Natural killer cell (primary cell): Measurements from ENCODE around the gene SND1. TPM values are rescaled to one million over a fixed set of nuclear protein-coding genes. Genes with fewer than 3 reads are reported as not detected.

Experiments used
- ATAC-seq, 3 donors: fragments of 150-1000 bp in 2 of 3; fragments of 200-7000 bp in 1 of 3; cut with Tn5 transposase; 1 replicate in 1 of 3; 2 replicates in 2 of 3; pipeline ENCODE4 v1.10.0; 2021; ENCODE audit warnings: mild to moderate bottlenecking in 2 of 3, moderate library complexity in 2 of 3
- DNase-seq, 2 donors: peaks; one replicate each; pipeline versions ENCODE4 v3.0.0 to v3.0.0-alpha.2; 2013 to 2021; ENCODE audit warnings: mixed read lengths in 1 of 2
- H3K27ac ChIP-seq: one replicate; pipeline ENCODE4 v1.5.1; 2013; ENCODE audit warnings: mild to moderate bottlenecking, low read length
- H3K27me3 ChIP-seq: one replicate; pipeline ENCODE4 v1.6.1; 2013; ENCODE audit warnings: low read length; ENCODE audit not compliant: control insufficient read depth, insufficient read depth
- H3K36me3 ChIP-seq: one replicate; pipeline ENCODE4 v1.6.1; 2013; ENCODE audit warnings: low read length; ENCODE audit not compliant: control insufficient read depth, insufficient read depth
- H3K4me1 ChIP-seq: one replicate; pipeline ENCODE4 v1.6.1; 2013; ENCODE audit warnings: low read length; ENCODE audit not compliant: control insufficient read depth, insufficient read depth
- H3K4me3 ChIP-seq: one replicate; pipeline ENCODE4 v1.5.1; 2013; ENCODE audit warnings: low read length
- H3K9me3 ChIP-seq: one replicate; pipeline ENCODE4 v1.6.1; 2013; ENCODE audit warnings: low read length; ENCODE audit not compliant: control insufficient read depth, insufficient read depth
- H3K27ac Mint-ChIP-seq, 2 donors: one replicate each; pipeline ENCODE4 v1.8.0; 2022; ENCODE audit warnings: mild to moderate bottlenecking in 2 of 2, mixed read lengths in 2 of 2, moderate library complexity in 1 of 2
- H3K27me3 Mint-ChIP-seq, 2 donors: one replicate each; pipeline ENCODE4 v1.8.0; 2022; ENCODE audit warnings: low read depth in 2 of 2, mixed read lengths in 2 of 2
- H3K36me3 Mint-ChIP-seq: one replicate; pipeline ENCODE4 v1.8.0; 2022; ENCODE audit warnings: mixed read lengths
- H3K4me1 Mint-ChIP-seq, 2 donors: one replicate each; pipeline ENCODE4 v1.8.0; 2022; ENCODE audit warnings: mixed read lengths in 2 of 2
- H3K4me3 Mint-ChIP-seq: one replicate; pipeline ENCODE4 v1.8.0; 2022; ENCODE audit warnings: mild to moderate bottlenecking, moderate library complexity, mixed read lengths
- H3K9me3 Mint-ChIP-seq, 2 donors: one replicate each; pipeline ENCODE4 v1.8.0; 2022; ENCODE audit warnings: mixed read lengths in 2 of 2
- WGBS: methylation state at CpG from one replicate; pipeline ENCODE4 v1.1.7; 2013; ENCODE audit warnings: missing lambda C conversion rate; ENCODE audit not compliant: insufficient coverage; 5-methylcytosine and 5-hydroxymethylcytosine counted together
- intact Hi-C: fragments of 100-400 bp; cut with micrococcal nuclease; formaldehyde crosslinking; loops from one replicate; pipeline ENCODE4 v1.14.2; 2022
- total RNA-seq, 4 donors: library from RNA; stranded (reverse); fragments of 120-200 nt in 1 of 4; gene quantifications; one replicate each; pipeline versions ENCODE4 v1.2.3 to v1.2.4, GENCODE V29; 2013 to 2022
- TF ChIP-seq, protein P1 (sequence below): fragments of 200-600 bp; IDR thresholded peaks from one replicate; pipeline ENCODE4 v1.8.0; 2022; ENCODE audit warnings: antibody characterized with exemption

SND1 gene
- total RNA-seq, 3 donors from 2014 or later (not counting 1 experiment from before 2014, with no cell fraction given), result 149 to 188 (median 149) TPM

DNA sequence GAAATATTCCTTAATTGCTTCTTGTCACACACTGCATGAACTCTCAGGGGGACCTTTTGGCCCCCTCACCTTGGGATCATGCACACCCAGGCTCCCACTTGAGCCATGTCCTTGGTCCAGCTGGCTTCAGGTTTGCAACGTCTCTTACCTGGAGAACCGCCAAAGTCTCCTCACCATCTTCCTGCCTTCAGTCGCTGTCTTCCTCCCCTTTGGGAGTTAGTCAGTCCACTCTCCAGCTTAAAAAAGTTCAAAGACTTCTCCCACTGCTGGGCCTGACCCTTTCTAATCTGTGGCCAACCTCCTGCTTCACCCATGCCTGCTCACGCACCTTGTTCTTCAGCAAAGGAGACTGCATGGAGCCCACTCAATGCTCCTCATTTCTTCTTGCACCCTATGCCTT, 461.8 kb downstream of the SND1 start:
- no peaks in the 10 kb centered on the region for H3K27me3 ChIP-seq
- TF ChIP-seq, protein P1, sequence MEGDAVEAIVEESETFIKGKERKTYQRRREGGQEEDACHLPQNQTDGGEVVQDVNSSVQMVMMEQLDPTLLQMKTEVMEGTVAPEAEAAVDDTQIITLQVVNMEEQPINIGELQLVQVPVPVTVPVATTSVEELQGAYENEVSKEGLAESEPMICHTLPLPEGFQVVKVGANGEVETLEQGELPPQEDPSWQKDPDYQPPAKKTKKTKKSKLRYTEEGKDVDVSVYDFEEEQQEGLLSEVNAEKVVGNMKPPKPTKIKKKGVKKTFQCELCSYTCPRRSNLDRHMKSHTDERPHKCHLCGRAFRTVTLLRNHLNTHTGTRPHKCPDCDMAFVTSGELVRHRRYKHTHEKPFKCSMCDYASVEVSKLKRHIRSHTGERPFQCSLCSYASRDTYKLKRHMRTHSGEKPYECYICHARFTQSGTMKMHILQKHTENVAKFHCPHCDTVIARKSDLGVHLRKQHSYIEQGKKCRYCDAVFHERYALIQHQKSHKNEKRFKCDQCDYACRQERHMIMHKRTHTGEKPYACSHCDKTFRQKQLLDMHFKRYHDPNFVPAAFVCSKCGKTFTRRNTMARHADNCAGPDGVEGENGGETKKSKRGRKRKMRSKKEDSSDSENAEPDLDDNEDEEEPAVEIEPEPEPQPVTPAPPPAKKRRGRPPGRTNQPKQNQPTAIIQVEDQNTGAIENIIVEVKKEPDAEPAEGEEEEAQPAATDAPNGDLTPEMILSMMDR, result no peak
- no peaks in the 10 kb centered on the region for H3K36me3 Mint-ChIP-seq
- H3K4me3 ChIP-seq, result no peak overlapping the region
- peaks cover 5 to 7% of the 10 kb centered on the region in 2 donors for H3K27me3 Mint-ChIP-seq
- H3K4me1 Mint-ChIP-seq, result peaks cover 24 to 33% of the 10 kb centered on the region in 2 donors
- intact Hi-C loops, result no loop called here
- H3K9me3 Mint-ChIP-seq, result no peaks in the 10 kb centered on the region
- ATAC-seq, result no peak
- peak in 1 of 2 donors; percentile 9 for DNase-seq
- WGBS, result 78% methylated on average over 4 of the region's 4 CpGs
- no peak overlapping the region for H3K27ac Mint-ChIP-seq
- H3K9me3 ChIP-seq, result no peaks in the 10 kb centered on the region
- peaks cover 39% of the 10 kb centered on the region for H3K4me1 ChIP-seq
- no peaks in the 10 kb centered on the region for H3K36me3 ChIP-seq
- no peak overlapping the region for H3K4me3 Mint-ChIP-seq
- H3K27ac ChIP-seq, result no peak overlapping the region

DNA sequence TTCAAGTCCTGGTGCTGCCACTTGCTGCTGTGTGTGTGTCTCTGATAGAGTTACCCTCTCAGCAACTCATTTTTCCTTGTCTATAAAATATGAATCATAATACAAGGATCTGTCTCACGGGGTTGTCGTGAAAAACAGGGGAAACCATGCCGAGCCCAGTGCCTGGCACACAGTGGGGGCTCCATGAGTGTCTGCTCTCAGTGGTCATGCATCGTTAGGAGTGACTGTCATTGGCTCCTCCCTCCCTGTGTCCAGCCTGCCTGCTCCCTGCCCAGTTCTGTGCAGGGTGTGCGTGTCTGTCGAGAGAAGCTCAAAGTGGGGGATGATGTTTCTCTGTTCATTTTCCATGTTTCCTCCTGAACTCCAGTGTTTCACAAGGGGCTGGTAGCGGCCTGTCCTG, 462.8 kb downstream of the SND1 start:
- ATAC-seq (no peak), DNase-seq (no peak)
- Mint-ChIP-seq H3K4me1 (peaks cover 16 to 24% of the 10 kb centered on the region in 2 donors), H3K27me3 (peaks cover 5 to 7% of the 10 kb centered on the region in 2 donors), H3K27ac (no peak overlapping the region), H3K36me3 (no peaks in the 10 kb centered on the region), H3K4me3 (no peak overlapping the region), H3K9me3 (no peaks in the 10 kb centered on the region)
- 88% methylated on average over 7 of the region's 7 CpGs for WGBS
- intact Hi-C loops, result no loop called here
- TF ChIP-seq, protein P1, result no peak
- H3K27me3 ChIP-seq, result no peaks in the 10 kb centered on the region
- no peaks in the 10 kb centered on the region for H3K9me3 ChIP-seq
- H3K4me1 ChIP-seq, result peaks cover 30% of the 10 kb centered on the region
- H3K4me3 ChIP-seq, result no peak overlapping the region
- H3K36me3 ChIP-seq, result no peaks in the 10 kb centered on the region
- H3K27ac ChIP-seq, result no peak overlapping the region

DNA sequence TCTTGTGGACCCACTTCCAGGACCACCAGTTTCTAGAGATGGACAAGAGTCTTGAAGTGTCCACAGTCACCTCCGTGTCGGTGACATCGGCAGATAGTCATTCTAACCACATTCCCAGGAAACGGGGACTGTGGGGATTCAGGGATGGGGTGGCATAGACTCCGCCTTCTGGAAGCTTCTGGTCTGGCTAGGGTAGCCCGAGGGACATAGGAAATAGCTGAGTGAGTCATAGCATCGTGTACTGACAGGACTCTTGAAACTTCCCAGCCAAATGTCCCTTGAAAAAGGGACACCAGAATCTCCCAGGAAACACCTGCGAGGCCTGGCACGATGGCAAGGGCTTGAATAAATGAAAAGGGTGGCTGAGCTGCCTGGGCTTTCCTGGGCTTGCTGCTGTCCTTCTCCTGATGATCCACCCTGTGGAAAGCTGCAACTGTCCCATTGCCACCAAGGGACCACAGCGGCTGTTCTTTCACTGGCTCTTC, 463.4 kb downstream of the SND1 start:
- no peaks in the 10 kb centered on the region for H3K9me3 ChIP-seq
- H3K27me3 ChIP-seq, result no peaks in the 10 kb centered on the region
- H3K36me3 ChIP-seq, result no peaks in the 10 kb centered on the region
- Mint-ChIP-seq H3K36me3 (no peaks in the 10 kb centered on the region), H3K4me1 (peaks cover 16 to 19% of the 10 kb centered on the region in 2 donors), H3K27me3 (peaks cover 5 to 7% of the 10 kb centered on the region in 2 donors), H3K27ac (no peak overlapping the region), H3K9me3 (no peaks in the 10 kb centered on the region), H3K4me3 (no peak overlapping the region)
- TF ChIP-seq, protein P1, result no peak
- DNase-seq (no peak), ATAC-seq (no peak)
- 82% methylated on average over 10 of the region's 10 CpGs for WGBS
- H3K27ac ChIP-seq, result no peak overlapping the region
- no peak overlapping the region for H3K4me3 ChIP-seq
- intact Hi-C loops, result no loop called here
- peaks cover 27% of the 10 kb centered on the region for H3K4me1 ChIP-seq
